Glutamatergic neuron (in vitro differentiated cells): ENCODE data around the gene ARHGAP22. TPM values are rescaled to one million over a fixed set of nuclear protein-coding genes. Genes with fewer than 3 reads are reported as not detected.

Source experiments
- DNase-seq: peaks from one replicate; pipeline ENCODE4 v3.0.0; 2022
- H3K27ac Mint-ChIP-seq: one replicate; pipeline ENCODE4 v1.8.0; 2020; ENCODE audit warnings: mild to moderate bottlenecking, mixed read lengths, inconsistent platforms; ENCODE audit not compliant: unreplicated experiment
- H3K27me3 Mint-ChIP-seq: one replicate; pipeline ENCODE4 v1.8.0; 2020; ENCODE audit warnings: mild to moderate bottlenecking, moderate library complexity, mixed read lengths, inconsistent platforms; ENCODE audit not compliant: unreplicated experiment
- H3K36me3 Mint-ChIP-seq: one replicate; pipeline ENCODE4 v1.8.0; 2020; ENCODE audit warnings: mild to moderate bottlenecking, mixed read lengths, inconsistent platforms; ENCODE audit not compliant: unreplicated experiment
- H3K4me1 Mint-ChIP-seq: one replicate; pipeline ENCODE4 v1.8.0; 2020; ENCODE audit warnings: mild to moderate bottlenecking, low read depth, mixed read lengths, inconsistent platforms; ENCODE audit not compliant: unreplicated experiment
- H3K4me3 Mint-ChIP-seq: one replicate; pipeline ENCODE4 v1.8.0; 2020; ENCODE audit warnings: mild to moderate bottlenecking, mixed read lengths, inconsistent platforms; ENCODE audit not compliant: unreplicated experiment
- H3K9me3 Mint-ChIP-seq: one replicate; pipeline ENCODE4 v1.8.0; 2020; ENCODE audit warnings: mild to moderate bottlenecking, moderate library complexity, mixed read lengths, inconsistent platforms; ENCODE audit not compliant: unreplicated experiment
- total RNA-seq: library from RNA; stranded (reverse); fragmentation: NEBNext Ultra II Directional; extraction: Animal tissue kit (Norgen Biotek cat#: 25700); gene quantifications from one replicate; pipeline ENCODE4 v1.2.1, GENCODE V29; 2021; ENCODE audit not compliant: unreplicated experiment
- TF ChIP-seq, protein P1 (sequence below): fragments of 200-600 bp; sonication (generic); IDR thresholded peaks from one replicate; pipeline ENCODE4 v1.5.0; 2021; ENCODE audit not compliant: partially characterized antibody, unreplicated experiment

ARHGAP22 gene
- total RNA-seq, 1 donor from 2014 or later: 10.0 TPM

GRCh38 chr10:48607356-48608278 is 2.7 kb upstream of the ARHGAP22 start:
- Mint-ChIP-seq H3K36me3 (peaks cover 5% of the 10 kb centered on the region), H3K4me1 (peaks cover 2% of the 10 kb centered on the region), H3K4me3 (no peak overlapping the region), H3K27me3 (peaks cover 14% of the 10 kb centered on the region), H3K27ac (no peak overlapping the region), H3K9me3 (peaks cover 7% of the 10 kb centered on the region)
- TF ChIP-seq, protein P1, sequence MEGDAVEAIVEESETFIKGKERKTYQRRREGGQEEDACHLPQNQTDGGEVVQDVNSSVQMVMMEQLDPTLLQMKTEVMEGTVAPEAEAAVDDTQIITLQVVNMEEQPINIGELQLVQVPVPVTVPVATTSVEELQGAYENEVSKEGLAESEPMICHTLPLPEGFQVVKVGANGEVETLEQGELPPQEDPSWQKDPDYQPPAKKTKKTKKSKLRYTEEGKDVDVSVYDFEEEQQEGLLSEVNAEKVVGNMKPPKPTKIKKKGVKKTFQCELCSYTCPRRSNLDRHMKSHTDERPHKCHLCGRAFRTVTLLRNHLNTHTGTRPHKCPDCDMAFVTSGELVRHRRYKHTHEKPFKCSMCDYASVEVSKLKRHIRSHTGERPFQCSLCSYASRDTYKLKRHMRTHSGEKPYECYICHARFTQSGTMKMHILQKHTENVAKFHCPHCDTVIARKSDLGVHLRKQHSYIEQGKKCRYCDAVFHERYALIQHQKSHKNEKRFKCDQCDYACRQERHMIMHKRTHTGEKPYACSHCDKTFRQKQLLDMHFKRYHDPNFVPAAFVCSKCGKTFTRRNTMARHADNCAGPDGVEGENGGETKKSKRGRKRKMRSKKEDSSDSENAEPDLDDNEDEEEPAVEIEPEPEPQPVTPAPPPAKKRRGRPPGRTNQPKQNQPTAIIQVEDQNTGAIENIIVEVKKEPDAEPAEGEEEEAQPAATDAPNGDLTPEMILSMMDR: no peak
- no peak for DNase-seq

- Mint-ChIP-seq H3K4me3 (no peak overlapping the region), H3K27me3 (peaks cover 13% of the 10 kb centered on the region), H3K4me1 (peaks cover 2% of the 10 kb centered on the region), H3K27ac (no peak overlapping the region), H3K36me3 (peaks cover 5% of the 10 kb centered on the region), H3K9me3 (peaks cover 7% of the 10 kb centered on the region)
- TF ChIP-seq, protein P1: no peak
- no peak for DNase-seq
Measured at GRCh38 chr10:48606530-48607355, 1.9 kb upstream of the ARHGAP22 start.

- no peak for DNase-seq
- H3K4me1 Mint-ChIP-seq: peaks cover 5% of the 10 kb centered on the region
- H3K4me3 Mint-ChIP-seq: no peak overlapping the region
- H3K27ac Mint-ChIP-seq: no peak overlapping the region
- peaks cover 5% of the 10 kb centered on the region for H3K36me3 Mint-ChIP-seq
- TF ChIP-seq, protein P1: no peak
- H3K27me3 Mint-ChIP-seq: peaks cover 13% of the 10 kb centered on the region
- H3K9me3 Mint-ChIP-seq: peaks cover 7% of the 10 kb centered on the region
Measured at GRCh38 chr10:48605786-48606529, 1.1 kb upstream of the ARHGAP22 start.

DNA sequence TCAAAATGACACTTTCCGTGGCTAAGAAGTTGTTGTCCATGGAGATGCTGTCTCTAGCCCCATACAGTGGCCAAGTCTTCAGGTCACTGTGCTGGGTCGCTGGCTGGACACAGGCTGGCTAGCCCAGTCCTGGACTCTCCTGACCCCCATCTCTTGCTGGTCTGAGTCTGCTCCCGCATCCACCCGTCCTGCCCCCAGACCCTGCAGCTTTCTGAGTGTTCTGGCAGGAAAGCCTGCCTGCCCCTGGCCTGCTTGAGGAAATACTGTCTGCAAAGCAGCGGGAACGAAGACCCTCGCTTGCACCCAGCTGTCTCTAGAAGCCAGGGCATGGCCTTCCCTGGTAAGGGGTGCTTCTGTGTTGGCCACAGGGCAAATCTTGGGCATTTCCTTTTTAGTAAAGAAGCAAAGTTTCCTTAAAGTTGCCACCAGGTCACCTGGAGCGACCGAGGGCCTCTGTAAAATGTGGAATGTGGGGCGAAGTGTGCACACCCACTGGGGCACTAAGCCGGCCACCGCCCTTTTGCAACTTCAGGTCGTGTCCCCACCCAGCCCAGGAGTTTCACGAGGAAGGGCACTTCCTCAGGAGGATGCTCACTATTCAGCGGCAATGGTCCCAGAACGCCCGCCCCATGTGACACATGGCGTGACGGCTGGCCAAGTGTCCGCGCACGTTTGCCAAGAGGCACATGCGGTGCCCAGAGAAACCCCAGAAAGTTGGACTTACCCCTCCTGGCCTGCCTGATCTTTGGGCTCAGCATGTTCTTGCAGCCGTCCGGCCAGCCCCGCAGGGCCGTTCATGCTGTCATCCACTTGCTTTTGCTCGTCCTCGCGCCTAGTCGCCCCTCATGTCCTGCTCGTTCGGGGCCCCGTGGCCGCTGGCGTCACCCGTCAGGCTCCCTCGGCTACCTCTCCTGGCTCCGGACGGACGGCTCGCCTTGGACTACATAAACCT is 558 bp downstream of the ARHGAP22 start:
- DNase-seq: no peak
- peak overlapping the region; percentile 74 for H3K4me3 Mint-ChIP-seq
- H3K9me3 Mint-ChIP-seq: peaks cover 8% of the 10 kb centered on the region
- peaks cover 5% of the 10 kb centered on the region for H3K36me3 Mint-ChIP-seq
- peaks cover 11% of the 10 kb centered on the region for H3K27me3 Mint-ChIP-seq
- H3K27ac Mint-ChIP-seq: no peak overlapping the region
- peaks cover 16% of the 10 kb centered on the region for H3K4me1 Mint-ChIP-seq
- TF ChIP-seq, protein P1: no peak
